Vagina (tissue), 2 donors: ENCODE data around the gene CX3CR1. TPM values are rescaled to one million over a fixed set of nuclear protein-coding genes. Genes with fewer than 3 reads are reported as not detected.

Source experiments
- DNase-seq, 2 donors: peaks; one replicate each; pipeline ENCODE4 v3.0.0-alpha.2; 2017; ENCODE audit errors: extremely low spot score in 2 of 2
- H3K27ac ChIP-seq: fragments of 200-600 bp; sonication (generic); one replicate; pipeline ENCODE4 v1.5.1; 2019
- H3K27me3 ChIP-seq: fragments of 200-600 bp; sonication (generic); one replicate; pipeline ENCODE4 v1.5.1; 2019
- H3K36me3 ChIP-seq, 2 donors: fragments of 200-600 bp; sonication (generic); one replicate each; pipeline ENCODE4 v1.5.1; 2017 to 2019
- H3K4me1 ChIP-seq: fragments of 200-600 bp; sonication (generic); one replicate; pipeline ENCODE4 v1.5.1; 2019
- H3K4me3 ChIP-seq, 2 donors: fragments of 200-600 bp; sonication (generic); 1 replicate in 1 of 2; 2 replicates in 1 of 2; pipeline ENCODE4 v1.5.1; 2016 to 2019
- H3K9me3 ChIP-seq: fragments of 200-600 bp; sonication (generic); one replicate; pipeline ENCODE4 v1.5.1; 2019
- CTCF ChIP-seq, 3 experiments: fragments of 450-650 bp in 2 of 3; fragments of 200-600 bp in 1 of 3; sonication (generic) in 1 of 3; IDR thresholded peaks; one replicate each; pipeline ENCODE4 v1.5.1; 2017 to 2019; ENCODE audit warnings: antibody characterized with exemption in 3 of 3, mild to moderate bottlenecking in 2 of 3, moderate library complexity in 2 of 3
- POLR2A ChIP-seq, 2 donors: fragments of 450-650 bp; IDR thresholded peaks; one replicate each; pipeline ENCODE4 v1.6.1; 2017; ENCODE audit warnings: antibody characterized with exemption in 2 of 2, mild to moderate bottlenecking in 2 of 2, moderate library complexity in 2 of 2
- POLR2AphosphoS5 ChIP-seq, 2 donors: sonication (generic); formaldehyde crosslinking; IDR thresholded peaks; one replicate each; pipeline ENCODE4 v1.9.0; 2017; ENCODE audit warnings: antibody characterized with exemption in 2 of 2, mild to moderate bottlenecking in 2 of 2, low read depth in 1 of 2; ENCODE audit not compliant: insufficient read depth in 1 of 2
- intact Hi-C: fragments of 100-400 bp; cut with DNase I; formaldehyde crosslinking; loops from one replicate; pipeline ENCODE4 v1.15.1; 2023
- total RNA-seq: library from RNA; depleted of rRNA; stranded (reverse); fragments of >200 nt; gene quantifications from one replicate; pipeline ENCODE4 v1.2.3, GENCODE V29; 2016

Gene CX3CR1
- total RNA-seq, 1 donor from 2014 or later: not detected

GRCh38 chr3:39272191-39272590, 7.6 kb downstream of the CX3CR1 start:
- Histone ChIP-seq H3K36me3 (no peaks in the 10 kb centered on the region), H3K4me1 (no peaks in the 10 kb centered on the region), H3K27ac (no peak overlapping the region), H3K27me3 (no peaks in the 10 kb centered on the region), H3K9me3 (no peaks in the 10 kb centered on the region), H3K4me3 (no peak overlapping the region)
- intact Hi-C loops: no loop called here
- TF ChIP-seq POLR2A (IDR thresholded peaks at IDR 0.05) (no peak), POLR2AphosphoS5 (IDR thresholded peaks at IDR 0.05; ENCODE audit: insufficient read depth in 1 of 2, low read depth in 1 of 2) (no peak), CTCF (IDR thresholded peaks at IDR 0.05) (no peak)
- no peak for DNase-seq

DNA sequence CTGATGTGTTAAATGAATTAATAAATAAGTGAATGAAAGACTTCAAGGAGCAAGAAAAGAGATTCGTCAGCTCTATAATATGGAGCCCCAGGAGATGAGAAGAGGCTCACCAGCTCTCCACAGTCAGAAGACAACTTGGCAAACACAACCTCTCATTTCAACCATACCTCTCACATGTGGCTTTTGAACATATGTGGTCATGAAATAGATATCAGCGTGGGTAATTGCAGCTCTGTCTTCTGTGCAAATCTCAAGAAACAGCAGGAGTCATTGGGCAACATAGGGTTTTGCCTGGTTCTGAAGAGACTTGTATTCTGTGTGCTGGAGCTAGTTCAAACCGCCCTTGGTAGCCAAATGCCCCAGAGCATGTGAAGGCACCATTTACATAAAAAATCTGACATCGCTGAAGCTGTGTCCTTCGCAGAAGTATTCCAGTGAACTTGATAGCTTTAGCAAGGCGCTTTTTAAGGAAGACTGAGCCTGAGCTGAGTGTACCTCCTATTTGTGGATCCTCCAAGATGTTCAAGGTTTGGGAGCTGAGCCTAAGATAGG, 8.4 kb downstream of the CX3CR1 start:
- H3K4me3 ChIP-seq: no peak overlapping the region
- TF ChIP-seq POLR2AphosphoS5 (IDR thresholded peaks at IDR 0.05; ENCODE audit: insufficient read depth in 1 of 2, low read depth in 1 of 2) (no peak), POLR2A (IDR thresholded peaks at IDR 0.05) (no peak), CTCF (IDR thresholded peaks at IDR 0.05) (no peak)
- no peak overlapping the region for H3K27ac ChIP-seq
- no peaks in the 10 kb centered on the region for H3K4me1 ChIP-seq
- no peaks in the 10 kb centered on the region for H3K27me3 ChIP-seq
- no peaks in the 10 kb centered on the region for H3K9me3 ChIP-seq
- intact Hi-C loops: no loop called here
- no peaks in the 10 kb centered on the region for H3K36me3 ChIP-seq
- peak in 1 of 2 donors; percentile 32 for DNase-seq

- H3K4me3 ChIP-seq: no peak overlapping the region
- no peaks in the 10 kb centered on the region for H3K36me3 ChIP-seq
- H3K4me1 ChIP-seq: no peaks in the 10 kb centered on the region
- intact Hi-C loops: no loop called here
- no peak overlapping the region for H3K27ac ChIP-seq
- TF ChIP-seq POLR2AphosphoS5 (IDR thresholded peaks at IDR 0.05; ENCODE audit: insufficient read depth in 1 of 2, low read depth in 1 of 2) (no peak), POLR2A (IDR thresholded peaks at IDR 0.05) (no peak), CTCF (IDR thresholded peaks at IDR 0.05) (no peak)
- H3K27me3 ChIP-seq: no peaks in the 10 kb centered on the region
- H3K9me3 ChIP-seq: no peaks in the 10 kb centered on the region
- peak in 1 of 2 donors; percentile 71 for DNase-seq
These were observed 10.3 kb downstream of the CX3CR1 start for GRCh38 chr3:39269528-39269927.

GRCh38 chr3:39268549-39268900, 11.3 kb downstream of the CX3CR1 start:
- TF ChIP-seq POLR2A (IDR thresholded peaks at IDR 0.05): no peak
- no peak for TF ChIP-seq CTCF (IDR thresholded peaks at IDR 0.05)
- no peak for TF ChIP-seq POLR2AphosphoS5 (IDR thresholded peaks at IDR 0.05; ENCODE audit: insufficient read depth in 1 of 2, low read depth in 1 of 2)
- H3K27me3 ChIP-seq: no peaks in the 10 kb centered on the region
- no peaks in the 10 kb centered on the region for H3K9me3 ChIP-seq
- no peaks in the 10 kb centered on the region for H3K36me3 ChIP-seq
- no peak overlapping the region for H3K27ac ChIP-seq
- no peak for DNase-seq
- no peaks in the 10 kb centered on the region for H3K4me1 ChIP-seq
- intact Hi-C loops: no loop called here
- H3K4me3 ChIP-seq: no peak overlapping the region

- Histone ChIP-seq H3K36me3 (no peaks in the 10 kb centered on the region), H3K4me1 (no peaks in the 10 kb centered on the region), H3K27me3 (no peaks in the 10 kb centered on the region), H3K9me3 (no peaks in the 10 kb centered on the region), H3K4me3 (no peak overlapping the region), H3K27ac (no peak overlapping the region)
- TF ChIP-seq POLR2A (IDR thresholded peaks at IDR 0.05) (no peak), CTCF (IDR thresholded peaks at IDR 0.05) (no peak), POLR2AphosphoS5 (IDR thresholded peaks at IDR 0.05; ENCODE audit: insufficient read depth in 1 of 2, low read depth in 1 of 2) (no peak)
- intact Hi-C loops: no loop called here
- no peak for DNase-seq
These were observed 11.9 kb downstream of the CX3CR1 start for GRCh38 chr3:39267631-39268548.
